HepG2 (cell line): Measurements from ENCODE around the gene SRBD1. TPM values are rescaled to one million over a fixed set of nuclear protein-coding genes. Genes with fewer than 3 reads are reported as not detected.

ENCODE experiments used
- ATAC-seq: fragments of 200-7000 bp; cut with Tn5 transposase; 3 replicates; pipeline ENCODE4 v1.9.1; 2020; ENCODE audit warnings: mild to moderate bottlenecking, moderate library complexity
- BruUV-seq: library from RNA; stranded (reverse); fragments of 400-500 nt; replicated peaks from 2 replicates; lab custom pipeline; 2021; lab: Mats Ljungman, UMichigan
- CTCF ChIA-PET: fragments of 300-600 bp; formaldehyde crosslinking; extraction: SDS; loops from one replicate; lab custom pipeline; 2021; ENCODE audit warnings: low total read pairs, inconsistent platforms, low intra/inter-chr PET ratio; lab: Yijun Ruan, JAX
- POLR2A ChIA-PET: fragments of 350-600 bp; sonication (Branson Sonifier 250); formaldehyde crosslinking; loops from one replicate; lab custom pipeline; 2020; ENCODE audit warnings: antibody characterized with exemption, inconsistent platforms; lab: Yijun Ruan, JAX
- DNase-seq: peaks from one replicate; pipeline ENCODE4 v3.0.0-alpha.2; 2015; ENCODE audit warnings: low spot score
- FAIRE-seq: peaks from 3 replicates; lab custom pipeline; 2011; peaks lifted over from hg19 to GRCh38; lab: Jason Lieb, UNC
- H2AFZ ChIP-seq: one replicate; pipeline ENCODE4 v1.6.1; 2011; ENCODE audit warnings: low read length, inconsistent platforms
- H3K27ac ChIP-seq: fragments of 300-600 bp; 3 replicates; pipeline ENCODE4 v1.8.0; 2011; ENCODE audit warnings: mixed run types, mild to moderate bottlenecking, mixed read lengths, low read length, inconsistent platforms; ENCODE audit not compliant: insufficient read depth; ENCODE audit errors: extremely low read length
- H3K27me3 ChIP-seq, 2 experiments: fragments of 200-600 bp in 1 of 2; 2 replicates in 1 of 2; 3 replicates in 1 of 2; pipeline versions ENCODE4 v1.6.0 to v1.8.0; 2011; ENCODE audit warnings: low read length in 2 of 2, mild to moderate bottlenecking in 2 of 2, moderate library complexity in 2 of 2, inconsistent platforms in 1 of 2; ENCODE audit not compliant: insufficient read depth in 2 of 2, control insufficient read depth in 1 of 2
- H3K36me3 ChIP-seq, 2 experiments: fragments of 200-600 bp in 1 of 2; replicated peaks in 1 of 2; 2 replicates in 1 of 2; 3 replicates in 1 of 2; pipeline versions ENCODE4 v1.5.1 to v1.8.0; 2011; ENCODE audit warnings: low read length in 2 of 2, inconsistent platforms in 1 of 2; ENCODE audit not compliant: insufficient read depth in 2 of 2, control insufficient read depth in 1 of 2
- H3K4me1 ChIP-seq: 2 replicates; pipeline ENCODE4 v1.5.1; 2012; ENCODE audit warnings: low read length, inconsistent platforms; ENCODE audit not compliant: insufficient read depth
- H3K4me2 ChIP-seq: 2 replicates; pipeline ENCODE4 v1.6.0; 2011; ENCODE audit warnings: low read depth, low read length, inconsistent platforms
- H3K4me3 ChIP-seq, 3 experiments: fragments of 200-600 bp in 1 of 3; sonication (generic), shearing (Covaris generic) in 1 of 3; replicated peaks in 1 of 3; 2 replicates each; pipeline ENCODE4 v1.5.1; 2011 to 2016; ENCODE audit warnings: low read length in 3 of 3, inconsistent platforms in 2 of 3, low read depth in 2 of 3, mild to moderate bottlenecking in 2 of 3, control low read depth in 1 of 3, mixed read lengths in 1 of 3; ENCODE audit not compliant: insufficient read depth in 1 of 3
- H3K79me2 ChIP-seq: one replicate; pipeline ENCODE4 v1.6.1; 2011; ENCODE audit warnings: low read length, inconsistent platforms; ENCODE audit not compliant: insufficient read depth
- H3K9ac ChIP-seq: 2 replicates; pipeline ENCODE4 v1.6.0; 2011; ENCODE audit warnings: mild to moderate bottlenecking, low read depth, low read length, inconsistent platforms; ENCODE audit not compliant: insufficient read depth
- H3K9me3 ChIP-seq: 2 replicates; pipeline ENCODE4 v1.5.1; 2012; ENCODE audit warnings: mild to moderate bottlenecking, low read length
- H4K20me1 ChIP-seq: 2 replicates; pipeline ENCODE4 v1.6.0; 2011; ENCODE audit warnings: inconsistent platforms, mild to moderate bottlenecking, low read length, moderate library complexity; ENCODE audit not compliant: insufficient read depth
- AGO1 ChIP-seq: fragments of 200-400 bp; formaldehyde crosslinking; IDR thresholded peaks from 2 replicates; pipeline ENCODE4 v1.6.1; 2017; ENCODE audit warnings: mild to moderate bottlenecking, low read depth, low read length, moderate library complexity; ENCODE audit not compliant: poor library complexity, severe bottlenecking
- ATF7-NPFF ChIP-seq: sonication (generic); formaldehyde crosslinking; IDR thresholded peaks from 2 replicates; pipeline ENCODE4 v1.8.1; 2023; ENCODE audit warnings: mild to moderate bottlenecking, low read depth, missing genetic modification reagents, moderate library complexity
- HNRNPUL1 ChIP-seq: fragments of 200-400 bp; formaldehyde crosslinking; IDR thresholded peaks from 2 replicates; pipeline ENCODE4 v1.6.1; 2017; ENCODE audit warnings: low read depth, mild to moderate bottlenecking, low read length, moderate library complexity
- IKZF4 ChIP-seq: sonication (generic); formaldehyde crosslinking; IDR thresholded peaks from 2 replicates; pipeline ENCODE4 v1.5.1; 2020; ENCODE audit warnings: borderline replicate concordance, mild to moderate bottlenecking, low read depth, missing genetic modification reagents; ENCODE audit errors: not compliant biosample characterization
- IRF2 ChIP-seq: IDR thresholded peaks from 2 replicates; pipeline ENCODE4 v1.6.1; 2018; ENCODE audit warnings: missing genetic modification reagents, missing compliant biosample characterization
- KLF15 ChIP-seq: sonication (generic); formaldehyde crosslinking; IDR thresholded peaks from 2 replicates; pipeline ENCODE4 v1.8.1; 2023; ENCODE audit warnings: borderline replicate concordance, mild to moderate bottlenecking, inconsistent platforms, missing genetic modification reagents, mixed read lengths
- MIXL1 ChIP-seq: IDR thresholded peaks from 2 replicates; pipeline ENCODE4 v1.6.1; 2016
- NFYB ChIP-seq: sonication (generic); formaldehyde crosslinking; IDR thresholded peaks from 2 replicates; pipeline ENCODE4 v1.4.0; 2020; ENCODE audit warnings: missing genetic modification reagents
- ONECUT2 ChIP-seq: sonication (generic); formaldehyde crosslinking; IDR thresholded peaks from 2 replicates; pipeline ENCODE4 v1.4.0; 2020; ENCODE audit warnings: missing genetic modification reagents
- PRMT3 ChIP-seq: sonication (generic); formaldehyde crosslinking; IDR thresholded peaks from 2 replicates; pipeline ENCODE4 v1.8.1; 2022; ENCODE audit warnings: low read depth, mild to moderate bottlenecking, moderate library complexity, missing genetic modification reagents, borderline replicate concordance
- RORA ChIP-seq: sonication (generic); formaldehyde crosslinking; IDR thresholded peaks from 2 replicates; pipeline ENCODE4 v1.5.0; 2020; ENCODE audit warnings: mild to moderate bottlenecking, missing genetic modification reagents, moderate library complexity
- ZFX ChIP-seq: sonication (generic); formaldehyde crosslinking; IDR thresholded peaks from 2 replicates; pipeline ENCODE4 v1.4.0; 2020; ENCODE audit warnings: mild to moderate bottlenecking, low read depth, missing genetic modification reagents, moderate library complexity
- ZIK1 ChIP-seq: sonication (generic); formaldehyde crosslinking; IDR thresholded peaks from 2 replicates; pipeline ENCODE4 v1.5.0; 2020; ENCODE audit warnings: mild to moderate bottlenecking, low read depth, missing genetic modification reagents, borderline replicate concordance
- ZNF496 ChIP-seq: sonication (generic); formaldehyde crosslinking; IDR thresholded peaks from 2 replicates; pipeline ENCODE4 v1.8.1; 2023; ENCODE audit warnings: mild to moderate bottlenecking, moderate library complexity, missing genetic modification reagents; ENCODE audit not compliant: insufficient replicate concordance
- ZNF816 ChIP-seq: sonication (generic); formaldehyde crosslinking; IDR thresholded peaks from 2 replicates; pipeline ENCODE4 v1.8.0; 2022; ENCODE audit warnings: missing genetic modification reagents, mild to moderate bottlenecking, borderline replicate concordance
- ZNF879 ChIP-seq: sonication (generic); formaldehyde crosslinking; IDR thresholded peaks from 2 replicates; pipeline ENCODE4 v1.8.1; 2023; ENCODE audit warnings: missing genetic modification reagents
- WGBS: methylation state at CpG from one replicate; pipeline ENCODE4 v1.1.6; 2017; ENCODE audit warnings: low lambda C conversion rate; 5-methylcytosine and 5-hydroxymethylcytosine counted together
- in situ Hi-C: cut with HindIII; loops from 2 replicates; pipeline ENCODE4 v1.10.0; 2017; ENCODE audit warnings: low pct_unique_long_range_greater_than_20kb; ENCODE audit not compliant: extremely low pct_ligation_motif_present
- intact Hi-C: fragments of 100-400 bp; cut with micrococcal nuclease; formaldehyde crosslinking; loops from one replicate; pipeline ENCODE4 v1.10.0; 2022; ENCODE audit not compliant: unreplicated experiment
- polyA plus RNA-seq, 8 experiments: library from polyadenylated mRNA; depleted of rRNA in 3 of 8; stranded (reverse) in 7 of 8; unstranded in 1 of 8; fragments of >200 nt; fragmentation: Illumina TruSeq in 4 of 8; extraction: Trizol in 4 of 8; gene quantifications; 2 replicates each; pipeline versions ENCODE4 v1.2.1 to v1.2.3, GENCODE V29; 2011 to 2016; ENCODE audit warnings: low read depth in 4 of 8, missing spikeins in 1 of 8, mixed read lengths in 1 of 8; ENCODE audit not compliant: insufficient read depth in 1 of 8
- total RNA-seq, 5 experiments: library from RNA; depleted of rRNA; stranded (reverse); fragments of >200 nt; fragmentation: Illumina TruSeq; extraction: Trizol; gene quantifications; 2 replicates each; pipeline ENCODE4 v1.2.3, GENCODE V29; 2016; ENCODE audit warnings: low read depth in 1 of 5

Gene SRBD1
- total and polyA plus RNA-seq, 2 of the 13 experiments (the other 11 are each of a cell fraction or from before 2014, with no cell fraction given), result 3.2 to 23.9 TPM

- WGBS, result 75% methylated on average over 3 of the region's 3 CpGs
- Histone ChIP-seq H3K27me3 (no peaks in the 10 kb centered on the region), H3K9me3 (no peaks in the 10 kb centered on the region), H3K9ac (no peak overlapping the region), H3K79me2 (no peaks in the 10 kb centered on the region), H3K27ac (no peak overlapping the region), H4K20me1 (no peaks in the 10 kb centered on the region)
- CTCF ChIA-PET, result no interaction called here
- no peak for ATAC-seq
- FAIRE-seq, result no peak
- no peak for TF ChIP-seq ZNF496 (CRISPR knock-in tag)
- TF ChIP-seq AGO1, result no peak
- no peak for TF ChIP-seq NFYB
- no peak for TF ChIP-seq IKZF4 (CRISPR knock-in tag)
- no peak for TF ChIP-seq ZNF816
- no peak for TF ChIP-seq HNRNPUL1
- TF ChIP-seq ATF7-NPFF, result no peak
- no peak for TF ChIP-seq ZNF879
- TF ChIP-seq ZIK1, result no peak
- TF ChIP-seq ONECUT2, result no peak
- TF ChIP-seq KLF15 (CRISPR knock-in tag), result no peak
- TF ChIP-seq PRMT3 (CRISPR knock-in tag), result no peak
- TF ChIP-seq IRF2 (CRISPR knock-in tag), result no peak
- TF ChIP-seq RORA (CRISPR knock-in tag), result no peak
- no peak for TF ChIP-seq ZFX
- TF ChIP-seq MIXL1 (CRISPR knock-in tag), result no peak
- TF ChIP-seq, all 625 proteins: peak for 0
- H3K4me3 ChIP-seq, result no peak overlapping the region
- BruUV-seq, result no TSS peak
- H3K36me3 ChIP-seq, result no peaks in the 10 kb centered on the region
- no peaks in the 10 kb centered on the region for H3K4me1 ChIP-seq
- no peak overlapping the region for H3K4me2 ChIP-seq
- DNase-seq, result no peak
- intact Hi-C loops, result no loop called here
- POLR2A ChIA-PET, result no interaction called here
- H2AFZ ChIP-seq, result no peak overlapping the region
- in situ Hi-C loops, result no loop called here
These were observed 231.5 kb downstream of the SRBD1 start for GRCh38 chr2:45379399-45380087.
